WI38 (cell line): ENCODE results near the gene SMAP1.

Experiments used
- H3K4me3 ChIP-seq: 2 replicates; pipeline ENCODE4 v1.5.1; 2011; ENCODE audit warnings: low read depth, mild to moderate bottlenecking, control low read depth, low read length
- TF ChIP-seq, protein P1 (sequence below): IDR thresholded peaks from 2 replicates; pipeline ENCODE4 v1.5.1; 2012; ENCODE audit warnings: low read depth, mild to moderate bottlenecking, control low read depth, low read length

Gene SMAP1

DNA sequence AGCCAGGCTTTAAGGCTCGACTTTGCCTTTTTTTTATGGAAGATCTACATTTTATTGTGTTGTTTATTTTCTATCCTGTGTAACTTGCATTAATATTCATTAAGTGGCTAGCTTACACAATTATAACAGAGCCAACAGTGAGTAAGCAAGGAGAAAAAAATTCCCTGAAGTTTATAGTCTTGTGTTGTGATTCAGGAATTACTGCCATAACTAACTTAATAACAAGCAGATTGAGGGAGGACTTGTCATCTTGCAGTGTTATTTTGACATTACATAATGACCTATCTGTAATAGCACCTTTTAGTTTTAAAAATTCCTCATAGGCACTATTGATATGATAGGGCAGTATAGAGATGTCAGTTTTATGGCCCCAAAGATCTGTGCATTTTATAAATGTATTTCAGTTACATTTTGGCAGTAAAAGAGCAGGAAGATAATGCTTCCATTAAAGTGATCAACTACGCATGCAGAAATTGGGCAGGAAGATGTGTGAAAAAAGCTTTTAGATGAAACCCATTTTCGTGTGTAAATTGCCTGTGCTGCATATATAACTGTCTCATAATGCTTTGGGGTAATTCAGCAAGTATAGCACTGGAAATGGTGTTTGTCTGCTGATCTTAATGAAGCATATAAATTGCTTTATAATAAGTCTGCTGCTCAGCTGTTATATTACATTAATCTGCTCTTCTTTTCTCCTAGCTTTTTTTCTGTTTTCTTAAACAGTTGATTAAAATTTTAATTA, 123.0 kb downstream of the SMAP1 start:
- no peak overlapping the region for H3K4me3 ChIP-seq
- TF ChIP-seq, protein P1, sequence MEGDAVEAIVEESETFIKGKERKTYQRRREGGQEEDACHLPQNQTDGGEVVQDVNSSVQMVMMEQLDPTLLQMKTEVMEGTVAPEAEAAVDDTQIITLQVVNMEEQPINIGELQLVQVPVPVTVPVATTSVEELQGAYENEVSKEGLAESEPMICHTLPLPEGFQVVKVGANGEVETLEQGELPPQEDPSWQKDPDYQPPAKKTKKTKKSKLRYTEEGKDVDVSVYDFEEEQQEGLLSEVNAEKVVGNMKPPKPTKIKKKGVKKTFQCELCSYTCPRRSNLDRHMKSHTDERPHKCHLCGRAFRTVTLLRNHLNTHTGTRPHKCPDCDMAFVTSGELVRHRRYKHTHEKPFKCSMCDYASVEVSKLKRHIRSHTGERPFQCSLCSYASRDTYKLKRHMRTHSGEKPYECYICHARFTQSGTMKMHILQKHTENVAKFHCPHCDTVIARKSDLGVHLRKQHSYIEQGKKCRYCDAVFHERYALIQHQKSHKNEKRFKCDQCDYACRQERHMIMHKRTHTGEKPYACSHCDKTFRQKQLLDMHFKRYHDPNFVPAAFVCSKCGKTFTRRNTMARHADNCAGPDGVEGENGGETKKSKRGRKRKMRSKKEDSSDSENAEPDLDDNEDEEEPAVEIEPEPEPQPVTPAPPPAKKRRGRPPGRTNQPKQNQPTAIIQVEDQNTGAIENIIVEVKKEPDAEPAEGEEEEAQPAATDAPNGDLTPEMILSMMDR = no peak

GRCh38 chr6:70797625-70798024, 129.9 kb downstream of the SMAP1 start:
- TF ChIP-seq, protein P1 = no peak
- H3K4me3 ChIP-seq = no peak overlapping the region

DNA sequence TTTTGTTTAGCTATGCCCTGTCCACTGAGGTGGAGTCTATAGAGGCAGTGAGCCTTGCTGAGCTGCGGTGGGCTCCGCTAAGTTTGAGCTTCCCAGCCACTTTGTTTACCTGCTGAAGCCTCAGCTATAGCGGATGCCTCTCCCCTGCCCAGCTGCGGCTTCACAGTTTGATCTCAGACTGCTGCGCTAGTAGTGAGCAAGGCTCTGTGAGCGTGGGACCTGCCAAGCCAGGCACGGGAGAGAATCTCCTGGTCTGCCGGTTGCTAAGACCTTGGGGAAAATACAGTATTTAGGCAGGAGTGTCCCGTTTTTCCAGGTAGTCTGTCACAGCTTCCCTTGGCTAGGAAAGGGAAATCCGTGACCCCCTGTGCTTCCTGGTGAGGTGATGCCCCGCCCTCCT, 138.4 kb downstream of the SMAP1 start:
- TF ChIP-seq, protein P1 = no peak
- H3K4me3 ChIP-seq = no peak overlapping the region

DNA sequence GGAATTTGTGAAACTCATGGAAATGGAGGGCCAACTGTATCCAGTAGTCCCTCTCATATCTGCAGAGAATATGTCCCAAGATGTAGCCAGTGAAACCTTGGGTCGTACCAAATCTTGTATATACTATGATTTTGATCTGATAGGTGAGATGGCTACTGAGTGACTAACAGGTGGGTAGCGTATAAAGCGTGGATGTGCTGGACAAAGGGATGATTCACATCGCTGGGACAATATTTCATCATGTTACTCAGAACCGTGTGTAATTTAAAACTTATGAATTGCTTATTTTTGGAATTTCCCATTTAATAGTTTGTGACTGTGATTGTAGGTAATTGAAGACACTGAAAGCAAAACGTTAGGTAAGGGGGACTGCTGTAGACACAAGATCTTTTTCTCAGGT, 144.1 kb downstream of the SMAP1 start:
- TF ChIP-seq, protein P1 = no peak
- no peak overlapping the region for H3K4me3 ChIP-seq

GRCh38 chr6:70813885-70814284, 146.2 kb downstream of the SMAP1 start:
- TF ChIP-seq, protein P1 = no peak
- H3K4me3 ChIP-seq = no peak overlapping the region

- TF ChIP-seq, protein P1 = no peak
These were observed 152.0 kb downstream of the SMAP1 start for GRCh38 chr6:70819646-70820045.

DNA sequence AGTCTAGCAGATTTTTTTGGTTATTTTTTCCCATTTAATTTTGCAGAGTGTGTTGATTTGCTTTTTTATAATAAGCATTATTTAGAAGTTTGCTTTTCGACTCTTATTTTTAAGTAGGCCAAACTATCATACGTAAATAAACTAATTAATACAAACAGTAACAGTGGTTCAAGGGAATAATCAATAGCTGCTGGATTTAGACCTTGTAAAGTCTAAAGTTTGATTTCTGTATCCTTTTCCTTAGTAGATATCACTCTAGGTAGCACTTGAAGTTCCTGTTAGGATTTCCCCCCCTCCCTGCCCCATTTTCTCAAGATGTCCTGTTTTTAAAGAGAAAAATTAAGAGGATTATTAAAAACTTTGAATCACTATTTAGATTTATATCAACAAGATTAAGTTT, 153.1 kb downstream of the SMAP1 start:
- TF ChIP-seq, protein P1 = no peak
- no peak overlapping the region for H3K4me3 ChIP-seq

More at GRCh38 chr6:70819646-70820045, 152.0 kb downstream of the SMAP1 start:
- no peak overlapping the region for H3K4me3 ChIP-seq
